NOMO-1 treated with dmso at 0.1 percent for 144 hours (cell line): ENCODE data around the gene JARID2.

Experiments used
- DNase-seq: peaks from one replicate; lab custom pipeline; 2025; ENCODE audit not compliant: unreplicated experiment; lab: John Stamatoyannopoulos, UW

Gene JARID2

GRCh38 chr6:15481390-15482291, 235.8 kb downstream of the JARID2 start:
- DNase-seq = no peak

GRCh38 chr6:15483060-15483459, 237.2 kb downstream of the JARID2 start:
- DNase-seq = no peak

GRCh38 chr6:15484140-15484539, 238.3 kb downstream of the JARID2 start:
- DNase-seq = no peak

- DNase-seq = no peak
Measured at GRCh38 chr6:15484821-15485220, 239.0 kb downstream of the JARID2 start.

- no peak for DNase-seq
Measured at GRCh38 chr6:15485936-15486335, 240.1 kb downstream of the JARID2 start.

- DNase-seq = no peak
Measured at GRCh38 chr6:15487262-15487661, 241.4 kb downstream of the JARID2 start.

- DNase-seq = no peak
Measured at GRCh38 chr6:15489261-15489962, 243.5 kb downstream of the JARID2 start.

GRCh38 chr6:15490242-15491100, 244.6 kb downstream of the JARID2 start:
- no peak for DNase-seq

- DNase-seq = no peak
Measured at GRCh38 chr6:15491255-15491985, 245.6 kb downstream of the JARID2 start.

- DNase-seq = no peak
Measured at GRCh38 chr6:15491986-15492269, 246.1 kb downstream of the JARID2 start.

GRCh38 chr6:15493437-15494168, 247.7 kb downstream of the JARID2 start:
- DNase-seq = no peak

GRCh38 chr6:15495375-15495901, 249.6 kb downstream of the JARID2 start:
- DNase-seq = no peak

GRCh38 chr6:15496345-15497131, 250.7 kb downstream of the JARID2 start:
- no peak for DNase-seq

GRCh38 chr6:15498640-15499039, 252.8 kb downstream of the JARID2 start:
- DNase-seq = no peak

GRCh38 chr6:15499125-15499524, 253.3 kb downstream of the JARID2 start:
- no peak for DNase-seq

GRCh38 chr6:15499591-15499990, 253.7 kb downstream of the JARID2 start:
- DNase-seq = no peak

GRCh38 chr6:15500078-15500740, 254.3 kb downstream of the JARID2 start:
- DNase-seq = no peak
